ENCODE results near the gene GALNT16.

The GALNT16 gene

DNA sequence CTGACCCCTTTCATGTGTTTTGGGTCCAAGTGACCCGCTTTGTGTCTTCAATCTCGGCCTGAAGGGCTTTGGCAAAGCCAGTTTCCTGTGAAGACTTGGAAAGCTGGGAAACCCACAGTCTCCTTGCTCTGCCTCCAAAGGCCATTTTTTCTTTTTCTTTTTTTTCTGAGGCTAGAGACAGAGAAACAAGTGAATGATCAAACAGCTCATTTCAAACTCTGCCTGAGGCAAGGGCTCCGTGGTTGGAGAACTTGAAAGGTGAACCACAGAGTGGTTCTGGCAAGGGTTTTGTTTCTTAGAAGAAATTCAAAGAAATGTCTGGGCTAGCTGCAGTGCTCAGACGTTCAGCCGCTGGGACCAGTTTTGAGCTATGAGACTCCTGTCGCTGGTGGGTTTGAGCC is 75.4 kb downstream of the GALNT16 start:
- no peak for DNase-seq (ENCODE audit: low read depth, low spot score)

DNA sequence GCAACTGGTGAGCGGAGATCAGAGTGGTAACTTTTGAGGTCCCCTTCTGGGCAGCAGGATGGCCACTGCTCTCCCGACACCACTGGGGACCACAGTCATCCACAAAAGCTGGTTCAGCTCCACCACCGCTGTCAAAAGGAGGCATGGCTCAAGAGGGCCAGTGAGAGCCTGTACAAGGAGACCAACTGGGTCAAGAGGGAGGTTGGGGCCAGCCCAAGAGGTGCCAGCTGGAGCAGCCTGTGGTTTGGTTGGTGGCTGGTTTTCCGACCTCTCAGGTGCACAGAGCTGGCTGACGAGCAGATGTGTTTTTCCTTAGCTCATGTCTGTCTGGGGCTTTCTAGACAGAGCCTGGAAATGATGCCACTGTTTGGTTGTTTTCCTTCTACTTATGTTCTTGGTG is 78.0 kb downstream of the GALNT16 start:
- no peak for DNase-seq (ENCODE audit: low read depth, low spot score)

DNA sequence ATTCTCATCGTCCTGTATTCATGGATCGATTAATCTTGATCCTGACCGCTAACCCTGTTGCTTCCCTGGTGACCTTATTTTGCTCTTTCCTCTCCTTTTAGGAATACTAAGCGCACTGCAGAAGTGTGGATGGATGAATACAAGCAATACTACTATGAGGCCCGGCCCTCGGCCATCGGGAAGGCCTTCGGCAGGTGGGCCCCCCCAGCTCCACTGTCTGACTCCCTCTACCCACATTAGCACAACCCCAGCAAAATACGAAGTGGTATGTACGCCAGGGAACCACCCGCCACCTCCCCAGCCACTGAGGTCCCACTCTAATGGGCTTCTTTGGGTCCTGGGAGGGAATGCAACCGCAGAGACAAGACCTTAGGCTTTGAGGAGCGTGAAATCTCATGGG is 79.5 kb downstream of the GALNT16 start:
- DNase-seq (ENCODE audit: low read depth, low spot score), result no peak

DNA sequence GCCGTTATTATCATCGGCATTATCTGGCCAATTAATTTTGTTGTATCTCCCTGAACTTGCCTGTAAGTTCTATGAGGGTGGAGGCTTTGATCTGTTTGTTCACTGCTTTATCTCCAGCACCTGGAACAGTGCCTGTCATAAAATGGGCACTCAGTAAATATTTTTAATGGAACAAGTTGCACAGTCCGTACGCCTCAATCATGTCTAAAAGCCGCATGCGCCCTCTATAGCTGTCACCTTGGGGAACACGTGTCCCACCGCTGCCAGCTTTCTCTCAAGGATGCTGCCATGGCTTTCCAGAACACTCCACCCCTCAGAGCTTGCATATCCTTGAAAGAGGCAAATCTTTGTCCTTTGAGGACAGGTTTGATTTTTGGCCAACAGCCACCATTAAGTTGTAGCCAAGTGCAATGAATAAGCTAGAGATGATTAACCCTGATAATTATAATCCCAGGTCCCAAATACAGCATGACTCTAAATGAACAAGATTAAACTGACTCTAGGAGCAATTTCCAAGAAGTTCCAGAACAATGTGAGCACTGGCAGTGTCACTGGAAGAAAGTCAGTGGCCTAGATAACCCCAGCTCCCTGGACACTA is 83.1 kb downstream of the GALNT16 start:
- DNase-seq (ENCODE audit: low read depth, low spot score), result no peak

DNA sequence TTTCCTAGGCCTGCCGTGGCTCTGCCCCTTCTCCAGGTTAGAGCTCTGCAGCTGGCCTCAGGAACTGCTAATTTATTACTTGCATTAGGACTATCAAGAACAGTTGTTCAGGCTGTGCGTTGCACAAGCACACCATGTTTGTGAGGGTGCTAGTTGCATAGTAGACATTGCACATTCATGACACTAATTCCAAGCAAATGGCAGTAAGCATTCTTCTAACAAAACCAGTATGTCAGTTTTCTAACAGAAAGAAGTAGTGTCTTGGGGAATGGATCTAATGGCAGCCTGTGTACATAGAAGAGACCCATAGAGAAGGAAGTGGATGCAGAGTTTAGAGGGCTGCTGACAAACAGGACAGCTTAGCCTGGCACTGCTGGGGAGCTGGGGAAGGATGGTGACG is 84.2 kb downstream of the GALNT16 start:
- no peak for DNase-seq (ENCODE audit: low read depth, low spot score)

DNA sequence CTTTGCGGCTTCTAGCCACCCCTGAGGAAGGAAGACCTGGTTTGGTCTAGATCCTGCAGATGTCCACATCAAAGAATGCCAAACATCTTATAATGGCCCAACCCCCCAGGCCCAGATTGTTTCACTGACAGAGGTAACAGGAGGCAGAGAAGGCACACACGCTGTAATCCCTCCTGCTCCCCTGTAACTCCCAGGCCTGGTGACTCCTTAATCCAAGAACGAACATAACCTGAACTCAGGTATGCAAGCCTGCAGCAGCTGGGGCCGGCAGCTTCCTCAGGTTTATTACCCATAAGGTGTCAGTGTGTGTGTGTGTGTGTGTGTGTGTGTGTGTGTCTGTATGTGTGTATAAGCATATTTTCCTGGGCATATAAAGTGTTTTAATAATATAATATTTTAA is 85.4 kb downstream of the GALNT16 start:
- no peak for DNase-seq (ENCODE audit: low read depth, low spot score)

DNA sequence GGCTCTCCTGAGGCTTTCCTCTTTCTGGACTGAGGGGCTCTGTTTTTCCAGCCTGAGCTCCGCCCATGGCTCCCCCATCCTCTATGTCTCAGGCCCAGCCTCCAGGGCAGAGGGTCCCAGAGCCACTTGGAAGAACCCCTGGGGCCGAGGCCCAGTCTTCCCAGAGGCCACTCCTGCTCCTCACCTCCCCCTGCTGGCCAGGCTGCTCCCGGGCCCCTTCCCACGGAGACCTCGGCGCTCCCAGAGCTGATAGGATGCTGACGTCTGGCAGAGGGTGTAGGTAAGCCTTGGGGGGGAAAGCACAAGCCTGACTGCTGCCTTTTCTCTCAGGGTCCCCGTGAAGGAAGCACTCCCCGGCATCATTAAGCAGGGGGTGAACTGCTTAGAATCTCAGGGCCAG is 86.8 kb downstream of the GALNT16 start:
- no peak for DNase-seq (ENCODE audit: low read depth, low spot score)

DNA sequence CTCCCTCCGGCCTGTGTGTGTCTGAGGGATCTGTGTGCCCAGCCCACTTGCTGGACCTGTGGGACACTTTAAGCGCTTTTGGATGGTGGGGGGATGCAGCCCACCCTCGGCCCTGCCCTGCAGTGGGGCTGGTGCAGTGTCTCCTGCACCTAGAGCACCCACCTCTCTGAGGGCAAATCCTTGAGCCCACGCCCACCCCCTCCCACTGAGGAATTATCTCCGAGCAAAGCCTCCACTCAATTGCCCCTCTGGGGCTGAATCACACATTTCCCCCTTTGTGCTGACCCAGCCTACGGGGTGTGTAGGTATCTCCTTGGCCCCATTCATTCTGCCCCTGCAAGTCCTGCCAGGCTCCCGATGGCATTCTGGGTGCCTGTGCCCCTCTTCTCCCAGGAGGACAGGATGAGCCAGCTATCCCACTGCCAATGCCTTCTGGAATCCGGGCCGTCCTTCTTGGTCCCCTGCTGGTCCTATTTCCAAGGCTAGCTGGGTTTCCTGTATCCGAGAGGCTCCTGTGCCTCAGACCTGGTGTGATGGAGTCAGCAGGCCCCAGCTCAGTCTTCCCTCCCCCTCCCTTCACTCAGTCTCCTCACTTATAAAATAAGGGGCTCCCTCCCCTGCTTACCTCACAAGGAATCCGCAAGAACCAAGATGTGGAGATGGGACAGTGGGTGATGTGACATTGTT is 89.3 kb downstream of the GALNT16 start:
- no peak for DNase-seq (ENCODE audit: low read depth, low spot score)

DNA sequence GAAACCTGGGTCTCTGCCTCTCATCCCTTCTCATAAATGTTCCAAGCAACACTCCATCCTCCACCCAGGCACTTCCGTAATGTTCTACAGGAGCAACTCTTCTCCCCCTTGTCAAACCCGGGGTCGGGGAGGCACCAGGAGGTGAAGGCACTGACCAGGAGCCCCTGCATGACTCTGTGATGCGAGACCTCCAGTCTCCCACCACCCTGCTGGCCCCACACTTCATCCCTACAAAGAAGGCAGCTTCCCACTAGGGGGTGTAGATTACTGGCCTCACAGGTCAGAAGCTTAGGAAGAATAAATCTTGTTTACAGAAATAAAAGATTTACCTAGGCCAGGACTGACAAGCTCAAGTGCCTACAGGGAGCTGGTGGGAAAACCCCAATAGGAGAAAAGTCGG is 90.9 kb downstream of the GALNT16 start:
- DNase-seq (ENCODE audit: low read depth, low spot score), result no peak

DNA sequence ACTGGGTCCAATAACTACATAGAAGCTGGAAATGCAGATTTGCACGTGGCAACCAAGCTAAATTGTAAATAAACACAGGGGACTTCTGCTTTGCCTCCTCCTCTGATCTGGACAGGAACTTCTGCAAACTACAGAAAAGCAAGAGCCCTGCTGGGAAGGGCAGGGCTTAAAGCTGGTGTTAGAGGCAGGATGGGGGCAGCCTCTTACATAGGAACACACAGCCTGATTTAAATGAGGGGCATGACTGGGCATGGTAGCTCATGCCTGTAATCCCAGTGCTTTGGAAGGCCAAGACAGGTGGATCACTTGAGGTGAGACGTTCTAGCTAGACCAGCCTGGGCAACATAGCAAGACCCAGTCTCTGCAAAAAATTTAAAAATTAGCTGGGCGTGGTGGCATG is 91.4 kb downstream of the GALNT16 start:
- DNase-seq (ENCODE audit: low read depth, low spot score), result no peak

DNA sequence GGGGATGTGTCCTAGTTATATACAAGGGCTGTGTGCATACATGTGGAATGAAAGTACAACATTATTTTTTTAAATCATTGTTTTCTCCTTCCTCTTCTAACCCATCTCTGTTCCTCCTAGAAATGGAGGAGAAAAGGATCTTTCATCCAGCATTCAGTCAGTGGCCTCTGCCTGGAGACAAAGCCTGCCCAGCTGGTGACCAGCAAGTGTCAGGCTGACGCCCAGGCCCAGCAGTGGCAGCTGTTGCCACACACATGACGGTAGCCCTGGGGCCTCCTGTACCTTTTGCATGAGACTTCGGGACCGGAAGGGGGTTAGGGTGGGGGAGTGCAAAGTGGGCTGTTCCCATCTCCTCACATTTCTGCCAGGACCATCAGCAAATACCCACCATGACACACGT is 92.0 kb downstream of the GALNT16 start:
- no peak for DNase-seq (ENCODE audit: low read depth, low spot score)

DNA sequence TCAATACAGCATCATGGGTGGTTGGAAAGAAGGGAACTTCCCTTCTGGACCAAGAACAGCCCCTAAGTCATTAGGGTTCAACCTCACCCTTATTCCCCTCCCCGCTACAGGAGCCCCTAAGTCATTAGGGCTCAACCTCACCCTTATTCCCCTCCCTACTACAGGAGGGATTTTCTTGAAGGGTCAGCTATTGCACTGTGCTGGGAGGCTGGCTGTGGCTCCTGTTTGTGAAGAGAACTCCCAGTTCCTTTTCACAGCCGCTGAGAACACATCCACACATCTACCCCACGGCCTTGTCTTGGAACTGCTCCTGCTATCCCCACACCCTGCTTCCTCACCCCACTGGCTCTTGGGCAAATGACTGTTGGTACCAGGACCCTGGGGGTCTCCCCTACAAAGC is 93.2 kb downstream of the GALNT16 start:
- no peak for DNase-seq (ENCODE audit: low read depth, low spot score)

DNA sequence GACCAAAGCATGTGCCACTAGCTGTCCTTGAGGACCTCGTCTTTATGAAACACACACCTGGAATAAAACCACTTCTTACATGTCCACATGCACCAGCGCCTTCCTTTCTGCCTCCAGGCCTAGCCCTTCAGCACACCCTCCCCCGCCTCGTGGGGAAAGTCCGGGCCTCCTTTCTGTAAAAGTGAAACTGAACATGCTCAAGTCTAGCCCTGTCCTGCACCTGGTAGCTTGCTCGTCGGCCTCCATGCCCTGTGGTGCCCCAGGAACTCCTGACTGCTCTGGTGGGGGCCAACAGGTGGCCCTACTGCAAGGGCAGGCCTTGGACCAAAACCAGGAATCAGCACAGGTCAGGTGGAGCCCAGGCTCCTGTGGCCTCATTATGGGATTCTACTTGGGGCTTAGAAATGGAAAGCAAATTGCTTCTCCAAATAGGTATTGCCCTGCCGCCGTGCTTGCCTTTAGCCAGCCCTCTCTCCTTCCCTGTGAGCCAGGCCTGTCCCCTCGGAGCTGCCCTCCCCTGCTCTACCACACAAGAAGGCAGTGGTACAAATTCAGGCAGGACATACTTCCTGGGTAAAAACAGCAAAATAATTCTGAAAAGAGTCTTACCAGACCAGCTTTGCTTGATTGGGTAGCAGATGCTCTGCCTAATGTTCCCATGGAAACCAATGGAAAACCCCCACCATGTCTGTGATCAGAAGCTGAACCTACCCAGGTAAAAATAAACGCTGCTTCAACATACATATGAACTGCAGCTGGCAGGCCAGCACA is 94.6 kb downstream of the GALNT16 start:
- DNase-seq (ENCODE audit: low read depth, low spot score), result peak; percentile 34

DNA sequence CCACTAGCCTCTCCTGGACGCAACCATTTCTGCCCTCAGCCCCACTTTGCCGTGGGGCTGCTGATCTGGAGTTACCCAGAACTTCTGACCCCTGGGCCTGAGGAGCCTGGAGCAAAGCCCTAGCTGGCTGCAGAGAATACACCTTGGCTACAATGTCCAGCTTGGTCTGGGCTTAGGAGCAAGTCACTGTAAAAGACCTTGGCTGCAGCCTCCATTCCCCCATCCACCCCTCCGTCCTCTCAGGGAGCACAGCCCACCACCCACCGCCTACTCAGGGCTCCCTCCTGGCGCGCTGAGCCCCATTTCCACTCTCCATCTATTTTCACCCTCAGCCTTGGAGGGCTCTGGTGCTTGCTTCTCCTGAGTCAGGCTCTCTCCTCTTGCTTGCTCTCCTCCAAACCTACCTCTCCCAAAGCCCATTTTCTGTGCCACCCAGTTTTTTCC is 95.2 kb downstream of the GALNT16 start:
- no peak for DNase-seq (ENCODE audit: low read depth, low spot score)

DNA sequence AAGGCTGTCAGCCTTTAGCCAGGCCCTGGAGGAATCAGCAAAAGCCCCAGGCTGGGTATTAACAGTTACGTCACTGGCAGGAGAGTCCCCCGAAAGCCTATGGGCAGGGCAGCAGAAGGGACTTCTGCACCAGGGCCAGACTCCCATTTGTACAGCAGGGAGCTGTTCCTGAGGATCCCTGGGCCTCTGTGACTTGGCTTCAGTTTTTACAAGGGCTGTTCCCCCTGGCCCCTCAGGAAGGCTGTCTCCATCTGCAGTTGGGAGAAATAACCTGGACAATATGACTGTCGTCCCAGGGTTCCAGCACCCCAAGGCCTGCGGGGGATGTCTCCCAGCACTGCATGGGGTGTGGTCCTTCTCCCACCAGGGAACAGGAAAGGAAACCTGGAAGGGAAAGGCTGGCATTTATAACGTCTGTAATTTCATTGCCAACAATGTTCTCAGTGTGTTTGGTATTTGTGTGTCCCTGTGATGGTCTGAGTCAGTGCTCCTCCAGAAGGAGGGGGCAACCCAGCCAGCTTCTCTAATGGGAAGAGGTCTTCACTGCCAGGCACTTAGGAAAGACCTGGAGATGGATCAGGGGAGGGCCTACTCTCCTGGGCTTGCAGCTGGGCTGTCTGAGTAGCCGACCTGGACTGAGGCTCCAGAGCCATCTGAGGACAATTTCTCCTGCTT is 95.8 kb downstream of the GALNT16 start:
- DNase-seq (ENCODE audit: low read depth, low spot score), result no peak

DNA sequence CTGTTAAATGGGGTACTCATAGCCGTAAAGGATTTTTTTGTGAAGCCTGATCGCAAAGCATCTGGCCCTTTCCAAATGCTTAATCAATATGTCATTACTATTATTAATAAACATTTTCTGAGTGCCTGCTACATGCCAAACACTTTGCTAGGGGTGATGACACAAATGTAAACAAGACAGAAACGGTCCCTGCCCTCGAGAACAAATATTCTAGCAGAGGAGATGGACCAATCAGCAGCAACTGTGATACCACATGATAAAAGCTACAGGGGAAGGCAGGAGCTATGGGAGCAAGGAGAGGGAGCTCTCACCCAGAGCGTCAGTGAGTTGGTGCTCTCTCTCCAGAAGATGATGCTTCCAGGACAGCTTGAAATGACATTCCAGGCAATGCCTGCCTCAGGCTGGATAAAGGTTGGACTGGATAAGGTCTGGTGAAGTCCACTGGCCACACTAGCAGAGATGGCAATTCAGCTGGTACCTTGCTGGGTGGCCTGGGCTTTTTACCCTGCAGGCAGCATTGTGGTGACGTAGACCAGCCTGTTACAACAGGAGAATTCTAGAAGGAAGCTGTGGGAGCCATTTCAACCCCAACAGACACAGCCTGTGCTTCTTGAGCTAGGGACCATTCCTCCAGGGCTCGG is 97.1 kb downstream of the GALNT16 start:
- no peak for DNase-seq (ENCODE audit: low read depth, low spot score)

DNA sequence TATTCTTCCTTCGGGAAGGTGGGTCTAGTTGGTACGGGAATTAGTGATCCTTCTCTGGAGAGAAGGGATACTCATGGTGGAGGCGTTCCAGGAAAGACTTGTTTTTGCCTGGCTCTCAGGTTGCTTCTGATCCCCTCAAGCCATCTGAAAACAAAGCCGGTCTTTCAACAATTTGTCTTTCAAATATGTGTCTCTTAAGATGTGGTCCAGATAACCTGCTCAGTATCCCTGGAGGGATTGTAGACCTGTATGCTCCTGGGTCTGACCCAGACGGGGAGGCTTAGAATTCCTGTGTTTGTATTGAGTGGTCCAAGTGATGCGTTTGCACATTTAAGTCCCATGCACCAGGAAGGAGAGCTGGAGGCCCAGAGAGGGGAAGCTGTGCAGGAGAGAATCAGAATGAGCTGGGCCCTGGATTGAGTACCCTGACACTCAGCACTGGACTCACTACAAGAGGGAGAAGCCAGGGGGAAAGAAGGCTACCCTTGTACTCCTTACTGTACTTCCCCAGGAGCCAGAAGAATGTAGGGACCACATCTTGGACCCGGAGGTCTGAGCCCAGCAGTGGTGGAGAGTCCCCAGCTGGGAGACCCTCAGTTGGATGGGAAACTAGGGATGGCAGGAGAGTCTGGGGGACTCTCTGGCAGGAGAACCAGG is 97.7 kb downstream of the GALNT16 start:
- no peak for DNase-seq (ENCODE audit: low read depth, low spot score)

DNA sequence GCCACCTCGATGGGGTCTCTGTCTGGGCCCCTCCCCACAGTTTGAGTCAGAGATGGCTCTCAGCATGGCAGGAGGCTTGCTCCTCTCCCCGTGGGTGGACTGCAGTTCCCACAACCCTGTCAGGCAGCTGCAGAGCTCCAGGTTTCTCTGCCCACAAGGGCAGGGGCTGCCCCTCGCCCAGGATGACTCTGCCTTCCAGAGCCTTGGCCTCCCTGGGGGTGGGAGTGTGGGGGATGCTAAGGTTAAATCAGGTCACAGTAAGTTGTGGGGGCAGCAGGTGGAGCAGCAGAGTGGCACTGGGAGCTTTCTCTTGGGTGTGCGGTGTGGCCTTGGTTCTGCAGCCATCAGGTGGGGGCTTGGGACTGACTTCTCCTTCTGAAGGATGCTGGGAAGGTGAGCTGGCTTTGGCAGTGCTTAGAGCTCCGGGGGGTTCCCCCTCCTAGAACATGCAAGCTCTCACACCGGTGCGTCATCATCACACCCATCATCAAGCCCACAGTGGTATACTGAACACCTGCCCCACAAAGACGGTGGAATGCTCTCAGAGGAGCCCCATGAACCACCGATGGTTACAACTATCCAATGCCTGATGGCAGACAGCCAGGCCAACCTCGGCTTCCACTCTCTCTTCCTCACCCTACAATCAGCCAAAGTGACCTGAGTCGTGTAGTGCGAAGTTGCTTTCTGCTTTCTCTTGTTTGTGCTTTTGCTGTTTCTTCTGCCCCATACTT is 98.4 kb downstream of the GALNT16 start:
- DNase-seq (ENCODE audit: low read depth, low spot score), result no peak

DNA sequence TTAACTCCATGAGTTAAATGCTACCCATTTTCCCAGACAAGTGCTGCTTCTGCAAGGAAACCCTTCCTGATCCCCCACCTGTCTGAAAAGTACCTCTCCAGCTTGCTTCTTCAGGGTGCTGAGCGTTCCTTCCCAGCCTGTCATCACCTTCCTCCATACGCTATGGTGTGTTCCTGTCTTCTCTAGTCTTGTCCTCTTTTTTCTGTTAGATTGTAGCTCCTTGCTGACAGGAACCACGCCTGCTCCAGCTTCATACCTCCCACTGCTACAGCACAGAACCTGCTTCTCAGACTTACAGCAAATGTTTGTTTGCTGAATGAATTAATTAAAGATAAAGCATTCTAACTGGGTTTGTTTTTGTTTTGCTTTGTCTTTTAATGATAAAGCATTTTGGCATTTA is 99.0 kb downstream of the GALNT16 start:
- DNase-seq (ENCODE audit: low read depth, low spot score), result no peak

DNA sequence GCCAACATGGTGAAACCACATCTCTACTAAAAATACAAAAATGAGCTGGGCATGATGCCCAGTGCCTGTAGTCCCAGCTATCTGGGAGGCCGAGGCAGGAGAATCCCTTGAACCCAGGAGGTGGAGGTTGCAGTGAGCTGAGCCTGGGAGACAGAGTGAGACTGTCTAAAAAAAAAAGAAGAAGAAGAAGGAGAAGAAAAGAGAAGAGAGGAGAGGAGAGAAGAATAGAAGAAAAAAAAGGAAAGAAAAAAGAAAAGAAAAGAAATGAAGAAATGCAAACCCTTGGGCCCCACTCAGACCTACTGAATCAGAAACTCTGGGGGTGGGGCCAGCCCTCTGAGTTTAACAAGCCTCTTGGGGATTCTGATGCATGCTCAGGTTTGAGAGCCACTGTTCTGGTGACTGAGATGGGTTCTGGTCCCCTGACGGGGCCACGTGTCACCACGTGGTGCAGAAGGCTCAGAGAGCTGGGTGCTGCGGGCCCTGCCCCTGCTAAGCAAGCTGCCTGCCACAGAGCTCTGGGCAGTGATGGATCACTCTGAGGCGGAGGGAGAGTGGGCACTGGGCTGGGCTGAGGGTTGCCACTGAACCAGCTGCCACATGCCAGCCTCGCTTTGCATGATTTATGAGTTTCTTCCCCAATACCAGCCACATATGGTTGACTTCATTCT is 100.6 kb downstream of the GALNT16 start:
- DNase-seq (ENCODE audit: low read depth, low spot score), result no peak

Measured in activated naive CD8-positive, alpha-beta T cell treated with anti-CD3 and anti-CD28 coated beads, Interleukin-2, amount 50 U/mL, for 16 hours (primary cell).